Medulla oblongata (tissue), 1 donor: ENCODE measurements around the gene MYO5A.
"Not testable (repeated sequence)": the region's sequence is repeated elsewhere in the genome, so short reads cannot be mapped to it uniquely, and the experiment has no call there.

ENCODE experiments used
- DNase-seq: peaks from one replicate; pipeline ENCODE4 v3.0.0-alpha.2; 2015; ENCODE audit errors: extremely low spot score

Gene MYO5A

DNA sequence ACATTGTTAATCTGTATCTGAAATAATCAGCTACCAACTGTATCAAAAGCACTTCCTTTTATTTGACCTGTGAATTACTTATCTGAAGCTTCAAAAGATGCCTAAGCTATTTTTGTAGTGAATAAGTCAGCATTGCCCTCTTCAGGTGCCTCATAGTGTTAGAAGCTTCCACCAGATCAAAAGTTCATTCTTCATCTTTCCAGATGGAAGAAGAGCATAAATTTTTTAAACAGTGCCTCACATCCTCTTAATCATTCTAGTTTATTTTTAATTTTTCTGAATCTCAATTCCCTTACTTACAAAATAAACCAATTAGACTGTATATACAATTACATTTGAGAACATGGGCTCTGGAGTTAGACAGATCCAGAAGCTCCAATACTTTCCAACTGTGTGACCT lies 65.0 kb downstream of the MYO5A start:
- no peak for DNase-seq

DNA sequence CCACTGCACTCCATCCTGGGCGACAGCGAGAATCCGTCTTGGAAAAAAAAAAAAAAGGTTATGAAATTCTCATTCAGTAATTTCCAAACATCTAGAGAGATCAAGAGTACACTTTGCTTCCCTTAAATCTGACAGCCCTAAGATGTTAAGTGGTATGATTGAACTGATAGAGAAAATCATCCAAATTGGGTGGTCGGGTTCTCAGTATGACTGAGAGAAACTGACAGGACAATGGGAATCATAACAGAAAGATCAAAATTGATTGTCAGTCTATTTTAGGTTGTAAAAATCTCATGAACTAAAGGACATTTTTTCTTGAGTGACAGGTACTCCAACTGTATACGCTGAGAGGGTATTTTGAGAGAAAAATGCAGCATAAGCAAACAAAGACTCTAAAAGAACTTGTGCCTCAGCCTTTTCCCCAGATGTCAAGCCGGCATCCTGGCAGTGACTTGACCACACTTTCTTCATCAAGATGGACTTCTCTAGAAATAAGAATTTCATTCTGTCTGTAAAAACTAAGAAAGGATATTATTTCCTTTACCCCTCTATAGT lies 65.8 kb downstream of the MYO5A start:
- DNase-seq, result no peak

DNA sequence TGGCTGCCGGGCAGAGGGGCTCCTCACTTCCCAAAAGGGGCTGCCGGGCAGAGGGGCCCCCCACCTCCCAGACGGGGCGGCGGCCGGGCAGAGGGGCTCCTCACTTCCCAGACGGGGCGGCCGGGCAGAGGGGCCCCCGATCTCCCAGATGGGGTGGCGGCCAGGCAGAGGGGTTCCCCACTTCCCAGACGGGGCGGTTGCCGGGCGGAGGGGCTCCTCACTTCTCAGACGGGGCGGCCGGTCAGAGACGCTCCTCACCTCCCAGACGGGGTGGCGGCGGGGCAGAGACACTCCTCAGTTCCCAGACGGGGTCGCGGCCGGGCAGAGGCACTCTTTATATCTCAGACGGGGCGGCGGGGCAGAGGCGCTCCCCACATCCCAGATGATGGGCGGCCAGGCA lies 69.0 kb downstream of the MYO5A start:
- DNase-seq, result not testable (repeated sequence)

DNA sequence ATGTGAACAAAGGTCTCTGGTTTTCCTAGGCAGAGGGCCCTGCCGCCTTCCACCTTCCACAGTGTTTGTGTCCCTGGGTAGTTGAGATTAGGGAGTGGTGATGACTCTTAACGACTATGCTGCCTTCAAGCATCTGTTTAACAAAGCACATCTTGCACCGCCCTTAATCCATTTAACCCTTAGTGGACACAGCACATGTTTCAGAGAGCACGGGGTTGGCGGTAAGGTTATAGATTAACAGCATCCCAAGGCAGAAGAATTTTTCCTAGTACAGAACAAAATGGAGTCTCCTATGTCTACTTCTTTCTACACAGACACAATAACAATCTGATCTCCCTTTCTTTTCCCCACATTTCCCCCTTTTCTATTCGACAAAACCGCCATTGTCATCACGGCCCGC lies 69.4 kb downstream of the MYO5A start:
- DNase-seq, result not testable (repeated sequence)

DNA sequence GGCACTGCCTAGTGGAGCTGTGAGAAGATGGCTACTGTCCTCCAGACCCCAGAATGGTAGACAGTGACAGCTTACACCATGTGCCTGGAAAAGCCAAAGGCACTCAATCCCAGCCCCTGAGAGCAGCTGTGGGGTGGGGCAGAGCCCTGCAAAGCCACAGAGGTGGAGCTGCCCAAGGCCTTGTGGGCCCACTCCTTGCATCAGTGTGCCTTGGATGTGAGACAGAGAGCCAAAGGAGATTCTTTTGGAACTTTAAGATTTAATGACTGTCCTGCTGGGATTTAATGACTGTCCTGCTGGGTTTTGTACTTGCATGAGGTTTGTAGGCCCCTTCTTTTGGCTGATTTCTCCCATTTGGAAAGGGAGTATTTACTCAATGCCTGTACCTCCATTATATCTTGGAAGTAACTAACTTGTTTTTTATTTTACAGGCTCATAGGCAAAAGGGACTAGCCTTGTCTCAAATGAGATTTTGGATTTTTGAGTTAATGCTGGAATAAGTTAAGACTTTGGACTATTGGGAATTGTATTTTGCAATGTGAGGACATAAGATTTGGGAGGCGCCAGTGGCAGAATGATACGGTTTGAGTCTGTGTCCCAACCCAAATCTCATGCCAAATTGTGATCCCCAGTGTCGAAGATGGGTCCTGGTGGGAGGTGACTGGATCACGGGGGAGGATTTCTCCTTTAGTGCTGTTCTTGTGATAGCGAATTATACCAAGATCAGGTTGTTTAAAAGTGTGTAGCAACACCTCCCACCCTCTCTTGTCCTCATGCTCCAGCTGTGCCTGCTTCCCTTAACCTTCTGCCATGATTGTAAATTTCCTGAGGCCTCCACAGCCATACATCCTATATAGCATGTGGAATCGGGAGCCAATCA lies 80.4 kb downstream of the MYO5A start:
- DNase-seq, result no peak

DNA sequence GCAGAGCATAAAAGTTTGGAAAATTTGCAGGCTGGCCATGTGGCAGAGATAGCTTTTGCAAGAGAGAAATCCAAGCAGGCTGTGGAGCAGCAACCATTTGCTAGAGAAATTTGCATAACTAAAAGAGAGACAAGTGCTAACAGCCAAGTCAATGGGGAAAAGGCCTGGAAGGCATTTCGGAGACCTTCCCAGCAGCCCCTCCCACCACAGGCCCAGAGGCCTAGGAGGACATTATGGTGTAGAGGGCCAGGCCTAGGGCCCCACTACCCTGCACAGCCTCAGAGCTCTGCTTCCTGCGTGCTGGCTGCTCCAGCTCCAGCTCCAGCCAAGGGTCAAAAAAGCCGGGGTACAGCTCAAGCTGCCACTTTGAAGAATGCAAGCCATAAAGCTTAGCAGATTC lies 82.7 kb downstream of the MYO5A start:
- DNase-seq, result no peak

DNA sequence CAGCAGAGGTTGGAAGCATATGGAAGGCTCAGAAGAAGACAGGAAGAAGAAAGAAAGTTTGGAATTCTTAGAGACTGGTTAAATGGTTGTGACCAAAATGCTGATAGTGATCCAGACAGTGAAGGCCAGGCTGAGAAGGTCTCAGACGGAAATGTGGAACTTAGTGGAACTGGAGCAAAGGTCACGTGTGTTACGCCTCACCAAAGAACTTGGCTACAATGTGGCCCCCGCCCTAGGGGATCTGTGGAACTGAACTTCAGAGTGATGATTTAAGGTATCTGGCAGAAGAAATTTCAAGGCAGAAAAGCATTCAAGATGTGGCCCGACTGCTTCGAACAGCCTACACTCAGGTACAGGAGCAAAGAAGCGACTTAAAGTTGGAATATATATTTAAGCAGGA lies 83.1 kb downstream of the MYO5A start:
- no peak for DNase-seq

DNA sequence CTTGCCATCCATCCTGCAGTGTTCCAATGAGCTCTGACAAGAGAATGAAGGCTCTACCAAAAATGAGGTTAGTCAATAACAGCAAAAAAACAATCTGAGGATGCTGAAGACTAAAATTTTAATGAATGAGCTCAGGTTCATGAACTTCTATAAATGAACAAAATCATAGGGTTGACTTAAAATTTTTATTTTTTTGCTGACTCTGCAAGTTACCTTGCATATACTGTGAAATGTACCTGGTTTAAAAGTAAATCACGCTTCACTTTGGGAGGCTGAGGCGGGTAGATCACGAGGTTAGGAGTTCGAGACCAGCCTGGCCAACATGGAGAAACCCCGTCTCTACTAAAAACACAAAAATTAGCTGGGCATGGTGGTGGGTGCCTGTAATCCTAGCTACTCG lies 85.5 kb downstream of the MYO5A start:
- not testable (repeated sequence) for DNase-seq

DNA sequence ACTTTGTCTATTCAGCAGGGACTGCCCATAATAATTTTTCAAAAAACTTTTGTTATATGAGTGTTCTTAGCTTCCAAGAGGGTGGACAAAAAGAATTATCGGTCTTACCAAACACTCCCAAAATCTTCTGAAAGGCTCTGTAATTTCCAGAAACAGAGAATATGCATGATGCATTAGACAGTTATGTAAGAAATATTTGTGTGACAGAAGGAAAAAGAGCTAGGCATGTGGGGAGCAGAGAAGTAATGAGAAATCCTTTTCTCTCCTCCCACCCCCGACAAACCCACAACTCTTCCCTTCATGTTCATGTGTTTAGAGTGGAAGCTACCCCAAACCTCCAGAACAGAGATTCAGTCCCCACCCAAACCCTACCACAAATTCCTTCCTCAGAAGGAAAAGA lies 86.8 kb downstream of the MYO5A start:
- DNase-seq, result no peak

DNA sequence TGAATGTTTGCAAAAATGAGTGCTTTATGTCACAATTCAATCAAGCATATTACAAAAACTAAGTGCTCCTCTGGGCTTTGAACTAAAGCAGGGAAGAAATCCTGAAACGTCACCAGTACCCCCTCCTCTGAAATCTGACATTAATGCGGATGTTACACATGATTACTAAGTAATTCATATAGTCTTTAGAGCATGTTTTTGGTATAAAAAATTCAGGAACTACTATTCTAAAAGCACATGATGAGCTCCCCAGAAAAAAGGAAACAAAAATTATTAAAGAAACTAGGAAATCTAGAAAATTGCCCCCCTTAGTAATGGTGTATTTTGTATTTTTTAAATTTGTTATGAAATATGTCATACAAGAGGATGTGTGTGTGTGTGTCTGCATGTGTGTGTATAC lies 87.7 kb downstream of the MYO5A start:
- DNase-seq, result no peak

DNA sequence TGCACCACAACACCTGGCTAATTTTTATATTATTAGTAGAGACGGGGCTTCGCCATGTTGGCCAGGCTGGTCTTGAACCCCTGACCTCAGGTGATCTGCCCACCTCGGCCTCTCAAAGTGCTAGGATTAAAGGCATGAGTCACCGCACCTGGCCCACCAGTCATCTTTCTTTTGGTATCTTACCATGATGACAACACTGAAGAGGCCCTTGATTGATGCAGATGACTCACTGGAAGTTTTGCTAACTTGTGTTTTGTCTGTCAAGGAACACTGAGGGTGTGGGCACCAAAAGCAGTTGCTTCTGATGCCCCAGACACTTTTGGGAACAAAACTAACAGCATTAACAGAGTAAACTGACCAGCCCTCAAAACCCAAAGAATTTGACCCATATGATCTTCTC lies 88.3 kb downstream of the MYO5A start:
- DNase-seq, result no peak

DNA sequence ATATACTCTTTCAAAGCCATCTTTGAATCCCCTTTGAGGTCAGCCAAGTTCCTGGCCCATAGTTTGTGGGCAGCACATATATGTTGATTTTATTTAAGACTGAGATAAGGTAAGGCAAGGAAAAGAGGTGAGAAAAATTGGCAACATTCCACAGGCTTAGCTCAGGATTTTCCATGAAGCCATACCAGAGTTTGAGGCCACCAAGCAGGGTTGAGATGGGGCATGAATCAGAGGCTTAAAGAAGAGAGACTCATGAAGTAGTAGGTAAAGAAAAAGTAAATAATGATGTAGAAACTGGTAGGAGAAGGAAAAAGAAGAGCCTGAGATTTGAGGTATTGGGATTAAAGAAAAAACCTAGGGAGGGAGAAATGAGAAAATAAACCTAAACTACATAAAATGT lies 89.2 kb downstream of the MYO5A start:
- no peak for DNase-seq

DNA sequence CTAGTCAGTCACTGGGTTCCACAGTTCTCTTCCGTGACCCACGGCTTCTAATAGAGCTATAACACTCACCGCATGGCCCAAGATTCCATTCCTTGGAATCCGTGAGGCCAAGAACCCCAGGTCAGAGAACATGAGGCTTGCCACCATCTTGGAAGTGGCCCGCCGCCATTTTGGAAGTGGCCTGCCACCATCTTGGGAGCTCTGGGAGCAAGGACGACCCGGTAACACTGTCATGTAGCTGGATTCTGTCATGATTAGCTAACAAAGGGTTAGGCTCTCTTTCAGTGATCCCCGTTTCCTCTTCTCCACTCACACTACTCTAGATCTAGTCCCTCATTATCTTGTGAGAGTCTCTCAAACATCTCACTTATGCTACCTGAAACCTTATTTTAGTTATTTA lies 89.6 kb downstream of the MYO5A start:
- not testable (repeated sequence) for DNase-seq

DNA sequence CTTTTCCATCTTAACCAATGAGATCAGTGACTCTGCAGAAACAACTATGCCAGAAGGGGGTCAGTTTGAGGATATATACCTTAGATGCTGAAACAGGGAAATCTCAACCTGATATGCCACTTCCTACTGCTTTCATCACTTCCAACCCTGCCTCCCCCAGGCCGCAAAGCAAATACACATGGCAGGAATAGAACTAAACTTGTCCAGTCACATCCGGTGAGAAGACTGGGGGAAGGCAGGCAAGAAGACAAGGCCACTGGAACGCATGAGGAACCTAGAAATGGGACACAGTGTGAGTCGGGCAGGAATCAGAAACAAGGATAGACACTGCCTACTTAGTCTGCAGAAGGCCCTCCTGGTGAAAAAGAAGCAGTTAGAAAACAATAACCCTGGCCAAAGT lies 90.6 kb downstream of the MYO5A start:
- DNase-seq, result no peak

DNA sequence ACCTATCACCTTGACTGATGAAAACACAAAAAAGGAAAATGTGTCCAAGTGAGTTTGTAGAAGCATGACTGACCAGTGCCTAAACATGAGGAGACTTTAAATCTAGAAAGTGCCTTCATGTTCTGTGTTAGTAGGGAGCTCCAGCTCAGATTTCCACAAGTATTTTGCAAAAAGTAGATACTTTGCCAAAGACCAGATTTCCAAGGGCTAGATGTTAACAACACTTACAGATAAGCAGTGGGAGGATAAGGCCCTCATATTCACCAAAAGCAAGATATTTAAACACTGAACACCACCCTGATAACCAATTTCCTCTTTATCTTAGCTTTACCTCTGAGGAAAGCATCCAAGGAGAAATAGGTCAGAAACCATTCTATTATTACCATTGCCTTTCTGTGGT lies 91.0 kb downstream of the MYO5A start:
- DNase-seq, result no peak

DNA sequence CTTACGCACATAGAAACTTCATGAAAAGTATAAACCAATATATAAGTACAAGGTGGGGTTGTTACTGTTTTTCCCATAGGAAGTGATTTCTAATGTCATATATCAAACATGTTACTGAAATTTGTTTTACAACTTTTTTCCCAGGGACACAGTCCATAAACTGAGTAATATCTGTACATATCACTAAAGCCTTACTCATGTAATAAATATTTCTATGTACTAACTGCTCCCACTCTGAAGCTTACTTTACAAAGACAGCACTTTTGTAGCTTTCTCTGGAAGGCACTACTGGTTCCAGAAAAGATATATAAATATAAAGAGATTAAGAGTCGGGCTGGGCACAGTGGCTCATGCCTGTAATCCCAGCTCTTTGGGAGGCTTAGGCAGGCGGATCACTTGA lies 91.7 kb downstream of the MYO5A start:
- DNase-seq, result no peak

DNA sequence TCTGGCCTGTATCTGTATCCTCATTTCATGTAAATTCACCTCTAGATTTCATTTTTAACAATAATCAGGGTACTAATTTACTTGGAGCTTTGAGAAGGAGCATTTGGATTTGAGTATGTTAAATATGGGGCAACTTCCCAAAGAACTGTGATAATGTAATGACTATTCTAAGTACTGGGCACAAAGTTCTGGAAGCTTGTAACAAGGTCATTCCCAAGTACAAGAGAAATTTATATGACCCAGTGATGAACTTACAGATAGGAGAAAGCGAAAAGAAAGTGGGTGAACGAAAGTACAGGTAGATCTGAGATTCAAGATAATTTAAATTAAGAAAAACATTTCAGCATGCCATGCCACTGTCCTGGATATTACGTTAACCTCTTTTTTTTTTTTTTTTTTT lies 93.8 kb downstream of the MYO5A start:
- no peak for DNase-seq

DNA sequence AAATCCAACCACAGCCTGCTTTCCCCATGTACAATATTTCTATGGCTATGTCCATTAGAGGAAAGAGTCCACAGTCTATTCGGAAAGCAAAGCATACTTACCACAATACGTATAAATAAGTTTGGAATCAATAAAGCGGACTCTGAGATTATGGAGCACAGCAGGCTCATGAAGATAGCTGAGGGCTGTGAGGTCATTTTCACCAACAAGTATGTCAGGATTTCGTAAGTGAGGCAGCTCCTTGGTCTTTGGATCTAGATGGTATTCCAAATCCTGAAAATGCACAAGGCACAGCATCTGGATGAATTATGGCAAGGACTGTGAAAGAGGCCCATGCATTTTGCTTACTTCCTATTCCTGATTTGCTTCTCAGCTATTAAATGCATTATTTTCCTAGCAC lies 100.4 kb downstream of the MYO5A start:
- DNase-seq, result no peak

DNA sequence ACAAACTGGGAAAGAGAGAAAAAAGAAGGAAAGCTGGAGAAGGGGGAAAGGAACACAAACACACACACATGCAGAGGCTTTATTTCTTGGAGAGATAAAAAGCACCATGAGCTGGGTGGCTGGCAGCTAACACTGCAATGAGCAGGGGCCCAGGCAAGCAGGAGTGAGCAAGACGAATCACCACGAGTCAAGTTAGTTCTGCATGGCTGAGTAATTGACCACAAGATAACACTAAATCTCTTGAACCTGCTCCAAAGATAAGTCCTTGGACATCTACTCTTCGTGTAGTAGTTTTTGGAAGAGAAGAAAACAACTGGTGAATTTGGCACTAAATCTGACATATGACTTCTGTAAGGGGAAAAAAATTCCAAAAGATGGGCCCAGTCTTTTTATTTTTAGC lies 100.9 kb downstream of the MYO5A start:
- DNase-seq, result no peak

DNA sequence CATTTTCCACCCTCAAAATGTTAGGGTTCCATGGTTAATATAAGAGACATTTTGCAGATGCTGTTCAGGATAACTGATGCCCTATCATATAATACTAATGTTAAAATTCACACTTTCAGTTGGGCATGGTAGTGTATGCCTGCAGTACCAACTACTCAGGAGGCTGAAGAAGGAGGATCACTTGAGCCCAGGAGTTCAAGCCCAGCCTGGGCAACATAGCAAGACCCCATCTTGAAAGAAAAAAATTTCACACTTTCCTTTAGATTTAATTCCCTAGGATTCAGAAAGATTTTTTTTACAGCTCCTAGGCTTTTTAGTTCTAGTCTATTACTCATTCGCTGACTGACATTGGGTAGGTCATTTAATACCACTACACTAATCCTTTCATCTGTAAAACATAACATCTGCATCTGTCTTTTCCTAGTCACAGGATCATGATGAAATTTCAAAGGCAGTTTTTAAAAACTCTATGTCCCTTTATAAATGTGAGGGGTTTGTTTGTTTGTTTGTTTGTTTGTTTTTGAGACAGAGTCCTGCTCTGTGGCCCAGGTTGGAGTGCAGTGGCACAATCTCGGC lies 103.7 kb downstream of the MYO5A start:
- no peak for DNase-seq

DNA sequence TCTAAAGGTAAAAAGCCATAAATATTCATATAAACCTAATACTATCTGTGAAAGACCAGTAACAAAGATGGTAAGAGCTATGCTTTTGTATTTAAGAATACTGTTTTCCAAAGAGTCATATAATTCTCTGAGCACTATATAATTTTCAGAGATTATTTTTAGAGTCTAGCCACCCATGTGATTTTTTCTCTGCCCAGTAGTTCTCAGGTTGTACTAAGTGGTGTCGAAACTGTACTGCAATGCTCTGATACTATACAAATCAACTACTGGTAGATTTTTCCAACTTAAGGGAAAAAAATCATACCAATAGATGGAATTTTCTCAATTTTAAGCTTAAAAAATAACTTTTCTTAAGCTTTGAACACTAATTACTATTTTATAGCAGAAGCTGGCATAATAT lies 104.8 kb downstream of the MYO5A start:
- no peak for DNase-seq

DNA sequence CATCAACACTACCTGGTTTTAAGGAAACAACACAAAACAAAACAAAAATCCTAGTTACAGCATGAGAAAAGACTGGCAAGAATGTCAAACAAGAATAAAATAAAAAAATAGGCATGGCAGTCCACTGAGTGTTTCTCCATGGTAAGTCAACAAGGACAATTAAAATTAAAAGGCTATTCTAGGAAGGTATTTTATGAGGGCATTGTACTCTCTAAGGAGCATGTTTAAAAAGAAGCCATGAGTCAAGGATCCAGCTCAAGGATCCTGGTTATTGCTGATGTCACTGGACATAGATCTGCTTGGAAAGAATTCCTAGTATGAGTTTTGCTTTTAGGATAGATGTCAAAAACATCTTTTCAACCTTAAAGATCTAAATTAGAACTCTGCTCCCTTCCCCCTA lies 106.7 kb downstream of the MYO5A start:
- no peak for DNase-seq

DNA sequence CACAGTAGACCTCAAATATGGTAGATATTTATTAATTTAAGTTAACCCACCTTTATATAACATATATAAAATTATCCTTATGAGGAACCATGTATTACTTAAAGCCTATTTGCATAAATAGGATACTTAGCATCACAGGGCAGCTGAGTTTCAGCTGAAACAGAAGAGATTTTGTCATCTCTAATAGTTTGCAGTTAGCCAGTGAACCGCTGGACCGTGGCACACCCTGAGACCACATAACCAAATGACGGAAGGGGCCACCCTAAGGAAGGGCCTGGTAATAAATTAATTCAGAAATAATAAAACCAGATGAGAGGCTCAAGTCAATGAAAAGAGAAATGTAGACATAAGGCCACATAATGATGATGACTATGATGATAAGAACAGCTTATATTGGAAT lies 107.7 kb downstream of the MYO5A start:
- DNase-seq, result no peak
